Stimulated activated CD4-positive, alpha-beta T cell treated with anti-CD3 and anti-CD28 coated beads, TNF-alpha, amount 100 ng/mL, for 4 hours (primary cell): ENCODE results near the gene AHCTF1.
"Not testable (repeated sequence)": the region's sequence is repeated elsewhere in the genome, so short reads cannot be mapped to it uniquely, and the experiment has no call there.

Source experiments
- DNase-seq, 3 experiments: peaks; one replicate each; pipeline ENCODE4 v3.0.0-alpha.2; 2020; ENCODE audit warnings: low read depth in 3 of 3

The AHCTF1 gene

GRCh38 chr1:246838118-246838456 is 93.7 kb downstream of the AHCTF1 start:
- DNase-seq = no peak

- DNase-seq = no peak
Measured at GRCh38 chr1:246837418-246838117, 94.2 kb downstream of the AHCTF1 start.

- DNase-seq = no peak
Measured at GRCh38 chr1:246836209-246836966, 95.4 kb downstream of the AHCTF1 start.

- DNase-seq = no peak
Measured at GRCh38 chr1:246831543-246831942, 100.2 kb downstream of the AHCTF1 start.

GRCh38 chr1:246828818-246829217 is 102.9 kb downstream of the AHCTF1 start:
- DNase-seq = no peak

- no peak for DNase-seq
Measured at GRCh38 chr1:246827396-246827795, 104.4 kb downstream of the AHCTF1 start.

GRCh38 chr1:246825557-246826175 is 106.1 kb downstream of the AHCTF1 start:
- DNase-seq = no peak

- DNase-seq = no peak
Measured at GRCh38 chr1:246824541-246824940, 107.2 kb downstream of the AHCTF1 start.

- not testable (repeated sequence) for DNase-seq
Measured at GRCh38 chr1:246822154-246822553, 109.6 kb downstream of the AHCTF1 start.

GRCh38 chr1:246820666-246821065 is 111.1 kb downstream of the AHCTF1 start:
- DNase-seq = no peak

- DNase-seq = not testable (repeated sequence)
Measured at GRCh38 chr1:246817778-246818177, 114.0 kb downstream of the AHCTF1 start.

- no peak for DNase-seq
Measured at GRCh38 chr1:246815693-246816270, 116.0 kb downstream of the AHCTF1 start.

GRCh38 chr1:246814890-246815289 is 116.9 kb downstream of the AHCTF1 start:
- no peak for DNase-seq

GRCh38 chr1:246813325-246813724 is 118.4 kb downstream of the AHCTF1 start:
- DNase-seq = not testable (repeated sequence)

- DNase-seq = no peak
Measured at GRCh38 chr1:246811985-246812384, 119.8 kb downstream of the AHCTF1 start.

- DNase-seq = no peak
Measured at GRCh38 chr1:246809473-246809872, 122.3 kb downstream of the AHCTF1 start.

- DNase-seq = no peak
Measured at GRCh38 chr1:246805135-246805716, 126.5 kb downstream of the AHCTF1 start.

GRCh38 chr1:246803883-246804282 is 127.9 kb downstream of the AHCTF1 start:
- DNase-seq = no peak

- DNase-seq = no peak
Measured at GRCh38 chr1:246803373-246803772, 128.4 kb downstream of the AHCTF1 start.

GRCh38 chr1:246801241-246802020 is 130.3 kb downstream of the AHCTF1 start:
- DNase-seq = no peak

- no peak for DNase-seq
Measured at GRCh38 chr1:246800756-246801155, 131.0 kb downstream of the AHCTF1 start.
